ENCODE measurements around the gene IL1RAPL1.

- TF ChIP-seq, protein P1, sequence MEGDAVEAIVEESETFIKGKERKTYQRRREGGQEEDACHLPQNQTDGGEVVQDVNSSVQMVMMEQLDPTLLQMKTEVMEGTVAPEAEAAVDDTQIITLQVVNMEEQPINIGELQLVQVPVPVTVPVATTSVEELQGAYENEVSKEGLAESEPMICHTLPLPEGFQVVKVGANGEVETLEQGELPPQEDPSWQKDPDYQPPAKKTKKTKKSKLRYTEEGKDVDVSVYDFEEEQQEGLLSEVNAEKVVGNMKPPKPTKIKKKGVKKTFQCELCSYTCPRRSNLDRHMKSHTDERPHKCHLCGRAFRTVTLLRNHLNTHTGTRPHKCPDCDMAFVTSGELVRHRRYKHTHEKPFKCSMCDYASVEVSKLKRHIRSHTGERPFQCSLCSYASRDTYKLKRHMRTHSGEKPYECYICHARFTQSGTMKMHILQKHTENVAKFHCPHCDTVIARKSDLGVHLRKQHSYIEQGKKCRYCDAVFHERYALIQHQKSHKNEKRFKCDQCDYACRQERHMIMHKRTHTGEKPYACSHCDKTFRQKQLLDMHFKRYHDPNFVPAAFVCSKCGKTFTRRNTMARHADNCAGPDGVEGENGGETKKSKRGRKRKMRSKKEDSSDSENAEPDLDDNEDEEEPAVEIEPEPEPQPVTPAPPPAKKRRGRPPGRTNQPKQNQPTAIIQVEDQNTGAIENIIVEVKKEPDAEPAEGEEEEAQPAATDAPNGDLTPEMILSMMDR (IDR thresholded peaks at IDR 0.05), result no peak
- no peak for TF ChIP-seq POLR2A (IDR thresholded peaks at IDR 0.05)
- TF ChIP-seq POLR2AphosphoS5 (IDR thresholded peaks at IDR 0.05), result no peak
Observed at GRCh38 chrX:28910487-28910886, 323.2 kb downstream of the IL1RAPL1 start.

Measured in breast epithelium (tissue), 3 donors.